GM18502 (cell line): ENCODE data around the gene ITGAD.

Experiments
- ATAC-seq: cut with Tn5 transposase; IDR thresholded peaks from one replicate; pipeline ENCODE4 v1.9.1; 2021; ENCODE audit warnings: mild to moderate bottlenecking; ENCODE audit not compliant: unreplicated experiment, poor library complexity

ITGAD gene

GRCh38 chr16:31456988-31457360 is 63.8 kb downstream of the ITGAD start:
- no peak for ATAC-seq

DNA sequence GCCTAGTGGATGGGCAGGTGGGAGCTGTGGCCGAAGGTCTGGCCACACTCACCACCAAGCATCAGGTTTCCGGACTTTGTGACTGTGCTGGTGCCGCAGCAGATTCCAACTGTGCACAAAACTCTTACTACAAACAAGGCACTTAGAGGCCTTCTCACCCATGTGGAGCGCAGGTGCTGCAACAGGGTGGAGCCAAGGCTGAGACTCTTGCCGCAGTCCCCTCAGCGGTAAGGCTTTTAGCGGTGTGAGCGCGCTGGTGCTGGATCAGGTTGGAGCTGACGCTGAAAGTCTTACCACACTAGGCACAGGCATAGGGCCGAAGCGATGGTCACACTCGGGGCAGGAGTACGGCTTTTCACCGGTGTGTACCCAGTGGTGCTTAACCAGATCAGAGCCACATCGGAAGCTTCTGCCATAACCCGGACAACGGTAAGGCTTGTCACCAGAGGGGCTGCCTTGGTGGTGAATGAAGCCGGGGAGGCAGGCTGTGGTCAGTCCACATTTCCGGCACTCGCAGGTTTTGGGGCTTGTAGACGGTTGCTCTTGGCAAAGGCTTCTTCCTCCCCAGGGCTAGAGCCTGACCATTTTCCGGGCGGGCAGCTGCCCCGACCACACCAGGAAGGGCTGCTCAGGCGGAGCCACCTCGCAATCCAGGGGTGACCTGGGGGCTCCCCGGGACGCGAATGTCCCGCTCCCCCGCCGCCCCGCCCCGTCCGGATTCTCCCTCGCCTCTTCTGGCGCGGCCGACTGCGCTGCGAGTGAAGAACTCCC is 65.1 kb downstream of the ITGAD start:
- peak; percentile 10 for ATAC-seq

GRCh38 chr16:31458844-31459686 is 65.9 kb downstream of the ITGAD start, which contains the start of gene ARMC5:
Gene ARMC5, plus strand, starts transcription at chr16:31459501. Its CDS starts 24 bp downstream, at chr16:31459525.
- peak; percentile 72 for ATAC-seq

DNA sequence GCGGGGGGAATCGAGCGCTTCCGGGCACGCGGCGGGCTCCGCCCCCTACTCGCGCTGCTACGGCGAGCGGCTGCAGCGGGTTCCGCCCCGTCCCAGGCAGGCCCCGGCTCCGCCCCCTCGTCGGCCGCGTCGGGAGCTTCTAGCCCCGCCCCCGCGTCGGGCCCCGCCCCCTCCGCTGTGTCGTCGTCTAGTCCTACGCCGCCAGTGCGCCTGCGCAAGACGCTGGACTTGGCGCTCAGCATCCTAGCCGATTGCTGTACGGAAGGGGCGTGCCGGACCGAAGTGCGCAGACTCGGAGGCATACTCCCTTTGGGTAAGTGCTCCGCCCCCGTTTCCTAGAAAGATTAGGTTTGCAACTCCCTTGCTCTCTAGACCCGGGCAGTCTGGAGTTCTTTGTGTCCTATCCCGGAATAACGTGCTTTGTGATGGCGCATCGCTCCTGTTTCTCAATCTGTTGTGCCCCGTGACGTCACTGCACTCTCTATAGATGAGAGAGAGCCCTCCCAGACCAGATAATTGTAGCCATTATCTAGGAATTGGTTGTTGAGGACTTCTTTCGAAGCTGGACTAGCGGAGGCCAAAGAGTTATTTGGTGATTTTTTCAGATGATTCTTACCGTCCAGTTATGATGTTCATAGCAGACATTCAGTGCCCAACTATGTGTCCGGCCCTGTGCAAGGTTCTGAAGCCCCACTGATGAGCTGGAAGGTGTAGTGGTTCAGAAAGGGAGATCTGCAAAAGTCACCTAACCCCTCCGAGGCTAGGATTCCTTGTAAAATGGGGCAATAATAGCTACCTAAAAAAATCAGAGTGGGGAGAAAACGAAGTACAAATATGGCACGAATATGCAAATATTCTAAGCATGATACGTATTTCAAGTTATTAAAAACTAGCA is 66.8 kb downstream of the ITGAD start:
- ATAC-seq, result peak; percentile 72

- no peak for ATAC-seq
Observed at GRCh38 chr16:31460582-31461002, 67.5 kb downstream of the ITGAD start.

DNA sequence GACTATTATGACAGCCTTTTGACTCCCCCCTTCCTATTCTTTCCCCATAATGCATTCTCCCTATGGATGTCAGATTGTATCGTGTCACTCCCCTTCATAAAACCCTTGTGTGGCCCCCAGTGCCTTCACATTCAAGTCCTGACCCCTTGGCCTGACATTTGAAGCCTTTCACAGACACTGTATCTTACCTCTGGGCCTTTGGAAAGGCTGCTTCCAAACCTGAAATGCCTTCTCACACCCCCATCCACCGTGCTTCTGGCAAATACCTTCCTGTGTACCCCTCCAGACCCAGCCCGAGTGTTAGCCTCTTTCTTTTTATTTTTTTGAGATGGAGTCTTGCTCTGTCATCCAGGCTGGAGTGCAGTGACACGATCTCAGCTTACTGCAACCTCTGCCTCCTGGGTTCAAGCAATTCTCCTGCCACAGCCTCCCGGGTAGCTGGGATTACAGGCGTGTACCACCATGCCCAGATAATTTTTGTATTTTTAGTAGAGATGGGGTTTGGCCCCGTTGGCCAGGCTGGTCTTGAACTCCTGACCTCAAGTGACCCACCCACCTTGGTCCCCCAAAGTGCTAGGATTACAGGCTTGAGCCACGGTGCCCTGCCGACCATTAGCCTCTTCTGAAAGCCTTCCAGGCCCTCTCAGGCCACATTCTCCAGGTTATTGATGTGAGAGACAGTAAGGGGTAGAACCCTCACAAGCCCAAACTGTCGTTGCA is 68.2 kb downstream of the ITGAD start:
- ATAC-seq, result no peak

GRCh38 chr16:31461921-31462804 is 69.0 kb downstream of the ITGAD start:
- ATAC-seq, result no peak

DNA sequence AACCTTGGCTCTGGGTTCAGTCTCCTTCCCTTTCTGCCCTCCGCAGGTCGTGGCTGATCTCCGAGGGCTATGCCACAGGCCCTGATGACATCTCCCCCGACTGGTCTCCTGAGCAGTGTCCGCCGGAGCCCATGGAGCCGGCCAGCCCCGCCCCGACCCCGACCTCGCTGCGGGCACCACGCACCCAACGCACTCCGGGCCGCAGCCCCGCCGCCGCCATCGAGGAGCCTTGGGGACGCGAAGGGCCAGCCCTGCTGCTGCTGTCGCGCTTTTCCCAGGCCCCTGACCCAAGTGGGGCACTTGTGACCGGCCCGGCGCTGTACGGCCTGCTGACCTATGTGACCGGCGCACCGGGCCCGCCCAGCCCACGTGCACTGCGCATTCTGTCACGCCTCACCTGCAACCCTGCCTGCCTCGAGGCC is 71.2 kb downstream of the ITGAD start:
- no peak for ATAC-seq

GRCh38 chr16:31464781-31465260 is 71.7 kb downstream of the ITGAD start:
- ATAC-seq, result no peak

GRCh38 chr16:31465788-31466370 is 72.7 kb downstream of the ITGAD start:
- ATAC-seq, result no peak

DNA sequence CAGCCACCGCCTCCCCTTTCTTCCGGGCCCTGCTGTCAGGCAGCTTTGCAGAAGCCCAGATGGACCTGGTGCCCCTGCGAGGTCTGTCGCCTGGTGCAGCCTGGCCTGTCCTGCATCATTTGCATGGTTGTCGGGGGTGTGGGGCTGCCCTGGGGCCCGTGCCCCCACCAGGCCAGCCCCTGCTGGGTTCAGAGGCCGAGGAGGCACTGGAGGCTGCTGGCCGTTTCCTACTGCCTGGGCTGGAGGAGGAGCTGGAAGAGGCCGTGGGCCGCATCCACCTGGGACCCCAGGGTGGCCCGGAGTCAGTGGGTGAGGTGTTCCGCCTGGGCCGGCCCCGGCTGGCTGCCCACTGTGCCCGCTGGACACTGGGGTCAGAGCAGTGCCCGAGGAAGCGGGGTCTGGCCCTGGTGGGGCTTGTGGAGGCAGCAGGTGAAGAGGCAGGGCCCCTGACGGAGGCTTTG is 73.3 kb downstream of the ITGAD start:
- no peak for ATAC-seq

- ATAC-seq, result no peak
Observed at GRCh38 chr16:31467151-31467773, 74.1 kb downstream of the ITGAD start.

DNA sequence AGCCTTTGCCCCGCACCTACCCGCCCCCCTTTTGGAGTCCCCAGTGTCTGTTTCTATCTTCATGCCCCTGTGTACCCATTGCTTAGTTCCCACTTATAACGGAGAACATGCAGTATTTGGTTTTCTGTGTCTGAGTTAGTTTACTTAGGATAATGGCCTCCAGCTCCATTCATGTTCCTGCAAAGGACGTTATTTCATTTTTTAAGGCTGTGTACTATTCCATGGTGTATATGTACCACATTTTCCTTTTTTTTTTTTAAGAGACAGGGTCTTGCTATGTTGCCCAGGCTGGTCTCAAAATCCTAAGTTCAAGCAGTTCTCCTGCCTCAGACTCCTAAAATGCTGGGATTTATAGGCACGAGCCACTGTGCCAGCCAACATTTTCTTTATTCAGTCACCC is 74.7 kb downstream of the ITGAD start:
- no peak for ATAC-seq

DNA sequence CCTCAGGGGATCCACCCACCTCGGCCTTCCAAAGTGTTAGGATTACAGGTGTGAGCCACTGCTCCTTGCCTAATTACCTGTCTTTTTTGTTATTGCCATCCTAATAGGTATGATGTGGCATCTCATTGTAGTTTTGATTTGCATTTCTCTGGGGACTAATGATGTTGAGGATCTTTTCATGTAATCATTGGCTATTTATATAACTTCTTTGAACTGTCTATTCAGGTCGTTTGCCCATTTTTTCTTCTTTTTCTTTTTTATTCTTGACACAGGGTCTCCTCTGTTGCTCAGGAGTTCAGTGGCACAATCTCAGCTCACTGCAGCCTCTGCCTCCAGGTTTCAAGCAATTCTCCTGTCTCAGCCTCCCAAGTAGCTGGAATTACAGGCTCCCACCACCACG is 77.5 kb downstream of the ITGAD start:
- no peak for ATAC-seq

- ATAC-seq, result no peak
Observed at GRCh38 chr16:31471241-31471874, 78.2 kb downstream of the ITGAD start.

GRCh38 chr16:31471875-31472708 is 79.0 kb downstream of the ITGAD start, which contains the start of gene TGFB1I1:
Gene TGFB1I1, plus strand, starts transcription at chr16:31472152. Its CDS starts 37 bp downstream, at chr16:31472189.
- ATAC-seq, result no peak
